GM12873 (cell line): Measurements from ENCODE around the gene IGSF5.

Source experiments
- TF ChIP-seq, protein P1 (sequence below): IDR thresholded peaks from 2 replicates; pipeline ENCODE4 v1.5.1; 2012; ENCODE audit warnings: low read depth, mild to moderate bottlenecking, moderate library complexity, low read length, control low read depth; ENCODE audit not compliant: insufficient read depth; ENCODE audit errors: missing control alignments

IGSF5 gene

GRCh38 chr21:39843483-39843882, 98.5 kb downstream of the IGSF5 start:
- TF ChIP-seq, protein P1, sequence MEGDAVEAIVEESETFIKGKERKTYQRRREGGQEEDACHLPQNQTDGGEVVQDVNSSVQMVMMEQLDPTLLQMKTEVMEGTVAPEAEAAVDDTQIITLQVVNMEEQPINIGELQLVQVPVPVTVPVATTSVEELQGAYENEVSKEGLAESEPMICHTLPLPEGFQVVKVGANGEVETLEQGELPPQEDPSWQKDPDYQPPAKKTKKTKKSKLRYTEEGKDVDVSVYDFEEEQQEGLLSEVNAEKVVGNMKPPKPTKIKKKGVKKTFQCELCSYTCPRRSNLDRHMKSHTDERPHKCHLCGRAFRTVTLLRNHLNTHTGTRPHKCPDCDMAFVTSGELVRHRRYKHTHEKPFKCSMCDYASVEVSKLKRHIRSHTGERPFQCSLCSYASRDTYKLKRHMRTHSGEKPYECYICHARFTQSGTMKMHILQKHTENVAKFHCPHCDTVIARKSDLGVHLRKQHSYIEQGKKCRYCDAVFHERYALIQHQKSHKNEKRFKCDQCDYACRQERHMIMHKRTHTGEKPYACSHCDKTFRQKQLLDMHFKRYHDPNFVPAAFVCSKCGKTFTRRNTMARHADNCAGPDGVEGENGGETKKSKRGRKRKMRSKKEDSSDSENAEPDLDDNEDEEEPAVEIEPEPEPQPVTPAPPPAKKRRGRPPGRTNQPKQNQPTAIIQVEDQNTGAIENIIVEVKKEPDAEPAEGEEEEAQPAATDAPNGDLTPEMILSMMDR: no peak

GRCh38 chr21:39843916-39844315, 98.9 kb downstream of the IGSF5 start:
- TF ChIP-seq, protein P1: no peak

DNA sequence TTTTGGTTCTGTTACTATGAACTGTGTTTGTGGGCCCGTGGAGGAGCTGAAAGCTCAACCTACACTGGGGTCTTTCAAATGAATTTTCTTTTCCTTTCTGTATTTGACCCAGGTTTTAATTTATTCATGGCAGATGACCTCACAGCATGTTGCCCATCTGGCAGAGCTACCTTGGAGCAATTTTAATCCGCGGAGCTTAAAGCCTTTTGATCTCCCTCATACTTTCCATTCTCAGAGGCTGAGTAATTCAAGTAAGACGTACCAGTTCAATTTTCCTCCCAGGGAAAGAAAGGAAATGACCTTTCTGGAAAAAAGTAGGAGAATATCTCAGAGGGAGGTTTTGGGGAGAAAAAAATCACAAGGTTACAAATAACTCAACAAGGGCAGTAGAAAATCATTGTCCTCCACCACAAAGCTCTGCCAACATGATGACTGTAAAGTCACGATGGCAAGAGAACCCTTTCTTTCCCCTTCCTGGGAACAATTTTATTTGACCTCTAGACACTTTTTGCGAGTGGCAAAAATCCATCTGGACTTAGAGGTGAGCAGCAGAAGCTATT, 100.7 kb downstream of the IGSF5 start:
- TF ChIP-seq, protein P1: no peak

- TF ChIP-seq, protein P1: no peak
Observed at GRCh38 chr21:39847877-39848276, 102.9 kb downstream of the IGSF5 start.

DNA sequence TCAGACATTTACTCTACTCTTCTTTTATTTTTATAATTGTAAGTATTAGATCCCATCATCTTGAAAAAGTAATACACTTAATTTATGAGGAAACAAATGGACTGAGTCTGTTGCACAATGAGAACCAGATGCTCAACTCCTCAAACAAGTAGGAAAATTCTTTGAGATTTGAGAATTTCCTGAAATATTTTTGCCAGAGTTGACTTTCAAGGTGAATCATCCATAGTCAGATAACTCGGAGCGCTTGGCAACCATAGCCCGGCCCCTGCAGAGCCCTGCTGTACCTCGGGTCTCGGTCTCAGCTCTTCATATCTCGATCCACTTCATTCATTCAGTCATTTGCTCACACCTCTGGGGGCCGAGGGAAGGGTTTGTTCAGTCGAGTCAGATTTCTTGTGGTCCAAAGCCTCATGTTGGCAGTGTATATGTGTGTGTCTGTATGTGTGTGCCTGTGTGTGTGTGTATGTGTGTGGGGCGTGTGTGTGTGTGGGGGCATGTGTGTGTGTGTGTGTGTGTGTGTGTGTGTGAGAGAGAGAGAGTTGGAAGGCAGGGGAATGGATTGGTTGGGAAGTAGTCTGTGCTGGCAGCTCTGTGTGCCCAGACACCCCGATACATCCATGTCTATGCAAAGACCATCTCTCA, 104.2 kb downstream of the IGSF5 start:
- TF ChIP-seq, protein P1: no peak

DNA sequence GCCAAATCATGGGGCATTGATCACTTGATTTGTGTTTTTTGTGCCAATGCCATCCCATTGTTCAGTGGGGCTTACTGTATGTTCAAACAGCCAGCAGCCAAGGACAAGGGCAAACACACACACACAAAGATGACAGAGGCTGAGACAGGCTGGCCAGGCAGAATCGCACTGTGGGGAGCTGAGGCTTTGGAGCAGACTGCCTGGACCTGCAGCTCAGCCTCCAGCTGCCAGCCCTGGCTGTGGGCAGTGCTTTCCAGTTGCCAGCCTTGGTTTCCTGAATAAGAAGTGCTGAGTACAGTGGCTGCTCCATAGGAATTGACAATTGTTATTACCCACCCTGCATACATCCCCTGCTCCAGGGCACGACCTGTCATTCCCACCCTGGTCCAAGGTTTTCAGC, 105.3 kb downstream of the IGSF5 start:
- TF ChIP-seq, protein P1: no peak

DNA sequence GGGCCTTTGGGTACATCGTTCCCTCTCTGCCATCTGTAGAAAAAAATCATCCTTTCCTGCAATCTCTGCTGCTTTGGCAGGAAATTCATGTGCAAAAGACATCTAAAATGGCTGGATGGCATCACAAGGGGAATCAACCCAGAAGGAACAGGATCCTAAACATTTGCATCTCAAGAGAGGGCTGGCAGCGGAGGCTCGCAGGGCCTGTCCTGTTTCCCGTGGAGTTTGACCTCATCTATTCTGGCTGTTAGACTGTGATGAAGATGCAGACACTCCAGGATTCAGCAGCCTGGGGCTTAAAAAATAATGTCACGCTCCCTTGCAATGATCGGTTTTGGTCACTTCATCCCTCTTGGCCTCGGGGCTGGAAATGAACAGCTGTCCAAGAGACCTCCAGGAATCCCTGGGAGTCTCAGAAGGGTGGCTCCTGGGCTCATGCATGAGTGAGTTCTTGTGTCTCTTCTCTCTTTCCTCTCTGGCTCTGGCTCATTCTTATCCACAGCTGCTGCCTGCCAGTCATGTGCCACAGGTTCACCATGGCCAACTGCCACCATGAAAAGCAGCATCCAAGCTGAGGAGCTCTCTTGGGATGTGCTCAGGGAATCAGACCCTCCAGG, 106.1 kb downstream of the IGSF5 start:
- TF ChIP-seq, protein P1: no peak
